Epithelial cell of proximal tubule (primary cell): ENCODE measurements around the gene LAT. TPM values are rescaled to one million over a fixed set of nuclear protein-coding genes. Genes with fewer than 3 reads are reported as not detected.

ENCODE experiments used
- DNase-seq: peaks from one replicate; pipeline ENCODE4 v3.0.0-alpha.2; 2011; ENCODE audit warnings: low read depth
- H3K4me3 ChIP-seq: 2 replicates; pipeline ENCODE4 v1.5.1; 2011; ENCODE audit warnings: low read depth, mild to moderate bottlenecking, low read length
- total RNA-seq: library from RNA; depleted of rRNA; stranded (reverse); fragments of >200 nt; gene quantifications from 2 replicates; pipeline ENCODE4 v1.2.3, GENCODE V29; 2015
- TF ChIP-seq, protein P1 (sequence below): conservative IDR thresholded peaks from 2 replicates; pipeline ENCODE4 v1.5.1; 2012; ENCODE audit warnings: low read depth, mild to moderate bottlenecking, low read length

The LAT gene
- total RNA-seq, 1 donor from 2014 or later, result 2.1 TPM

DNA sequence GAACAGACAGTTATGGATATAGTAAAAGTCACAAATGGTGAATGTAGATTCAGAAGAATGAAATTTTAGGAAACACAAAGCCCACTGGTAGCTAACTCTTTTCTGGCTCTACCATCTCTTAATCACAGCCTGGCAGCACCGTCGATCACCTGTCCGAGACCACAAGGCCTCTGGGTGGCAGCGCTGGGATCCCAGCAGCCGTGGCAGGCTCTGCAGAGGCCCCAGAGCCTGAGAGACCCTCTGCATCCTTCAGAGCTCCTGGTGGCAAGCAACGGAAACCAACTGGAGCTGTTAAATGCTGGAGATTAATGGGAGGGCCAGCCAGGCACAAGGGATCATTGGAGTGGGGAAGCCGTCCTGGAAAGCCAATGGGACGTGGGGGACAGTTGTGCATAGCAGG is 26.3 kb downstream of the LAT start:
- TF ChIP-seq, protein P1, sequence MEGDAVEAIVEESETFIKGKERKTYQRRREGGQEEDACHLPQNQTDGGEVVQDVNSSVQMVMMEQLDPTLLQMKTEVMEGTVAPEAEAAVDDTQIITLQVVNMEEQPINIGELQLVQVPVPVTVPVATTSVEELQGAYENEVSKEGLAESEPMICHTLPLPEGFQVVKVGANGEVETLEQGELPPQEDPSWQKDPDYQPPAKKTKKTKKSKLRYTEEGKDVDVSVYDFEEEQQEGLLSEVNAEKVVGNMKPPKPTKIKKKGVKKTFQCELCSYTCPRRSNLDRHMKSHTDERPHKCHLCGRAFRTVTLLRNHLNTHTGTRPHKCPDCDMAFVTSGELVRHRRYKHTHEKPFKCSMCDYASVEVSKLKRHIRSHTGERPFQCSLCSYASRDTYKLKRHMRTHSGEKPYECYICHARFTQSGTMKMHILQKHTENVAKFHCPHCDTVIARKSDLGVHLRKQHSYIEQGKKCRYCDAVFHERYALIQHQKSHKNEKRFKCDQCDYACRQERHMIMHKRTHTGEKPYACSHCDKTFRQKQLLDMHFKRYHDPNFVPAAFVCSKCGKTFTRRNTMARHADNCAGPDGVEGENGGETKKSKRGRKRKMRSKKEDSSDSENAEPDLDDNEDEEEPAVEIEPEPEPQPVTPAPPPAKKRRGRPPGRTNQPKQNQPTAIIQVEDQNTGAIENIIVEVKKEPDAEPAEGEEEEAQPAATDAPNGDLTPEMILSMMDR, result peak; percentile 22
- no peak overlapping the region for H3K4me3 ChIP-seq
- DNase-seq, result no peak

DNA sequence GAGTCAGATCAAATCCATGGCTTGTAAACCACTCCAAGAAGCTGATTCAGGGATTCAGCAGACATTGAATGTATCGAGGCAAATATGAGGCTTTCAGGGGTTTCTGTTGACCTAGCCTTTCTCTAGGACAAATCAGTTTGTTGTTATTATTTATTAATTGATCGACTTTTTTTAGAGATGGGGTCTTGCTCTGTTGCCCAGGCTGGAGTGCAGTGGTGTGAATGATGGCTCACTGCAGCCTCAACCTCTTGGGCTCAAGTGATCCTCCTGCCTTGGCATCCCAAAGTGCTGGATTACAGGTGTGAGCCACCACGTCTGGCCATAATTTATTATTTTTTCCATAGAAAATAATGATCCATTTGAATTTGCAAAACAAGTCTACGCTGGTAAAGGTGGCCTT is 27.0 kb downstream of the LAT start:
- H3K4me3 ChIP-seq, result no peak overlapping the region
- DNase-seq, result no peak
- TF ChIP-seq, protein P1, result no peak

DNA sequence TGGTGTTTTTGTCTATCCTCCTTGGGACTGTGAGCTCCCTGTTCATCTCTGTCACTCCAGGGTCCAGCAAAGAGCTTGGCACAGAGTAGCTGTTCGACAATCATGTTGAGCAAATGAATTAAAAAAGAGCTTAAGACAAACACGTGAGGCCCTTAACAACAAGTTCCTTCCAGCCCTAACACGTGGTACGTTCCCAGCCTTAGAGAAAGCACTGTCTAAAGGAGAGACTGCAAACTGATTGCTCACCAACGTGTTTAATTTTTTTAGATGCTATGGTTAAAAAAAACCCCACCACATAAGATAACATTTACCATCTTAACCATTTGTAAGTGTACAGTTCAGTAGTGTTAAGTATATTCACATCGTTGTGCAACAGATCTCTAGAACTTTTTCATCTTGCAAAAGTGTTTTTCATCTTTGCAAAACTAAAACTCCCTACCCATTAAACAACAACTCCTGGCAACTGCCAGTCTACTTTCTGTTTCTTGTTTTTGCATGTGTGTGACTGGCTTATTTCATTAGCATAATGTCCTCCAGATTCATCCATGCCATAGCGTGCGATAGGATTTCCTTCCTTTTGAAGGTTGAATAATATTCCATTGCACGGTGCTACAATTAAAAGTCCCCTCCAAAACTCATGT is 28.2 kb downstream of the LAT start:
- no peak for DNase-seq
- TF ChIP-seq, protein P1, result no peak
- H3K4me3 ChIP-seq, result no peak overlapping the region

DNA sequence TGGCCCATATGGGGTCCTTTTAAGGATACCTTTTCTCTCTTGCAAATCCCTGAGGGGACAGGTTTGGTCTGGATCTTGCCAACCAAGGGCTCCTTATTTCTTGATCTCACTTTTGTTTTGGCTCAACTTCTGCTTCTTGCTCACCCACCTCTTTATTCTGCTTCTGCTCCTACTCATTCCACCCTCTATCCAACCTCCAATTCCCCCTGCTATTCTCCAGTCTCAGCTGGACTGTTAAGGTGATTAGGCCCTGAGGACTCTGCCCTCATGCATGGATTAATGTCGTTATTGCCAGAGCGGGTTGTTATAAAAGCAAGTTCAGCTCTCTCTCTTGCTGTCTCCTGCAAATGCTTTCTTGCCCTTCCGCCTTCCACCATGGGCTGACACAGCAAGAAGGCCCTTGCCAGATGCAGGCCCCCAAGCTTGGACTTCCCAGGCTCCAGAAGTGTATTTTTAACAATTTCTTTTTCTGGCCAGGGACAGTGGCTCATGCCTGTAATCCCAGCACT is 29.8 kb downstream of the LAT start:
- H3K4me3 ChIP-seq, result no peak overlapping the region
- TF ChIP-seq, protein P1, result no peak
- DNase-seq, result no peak

DNA sequence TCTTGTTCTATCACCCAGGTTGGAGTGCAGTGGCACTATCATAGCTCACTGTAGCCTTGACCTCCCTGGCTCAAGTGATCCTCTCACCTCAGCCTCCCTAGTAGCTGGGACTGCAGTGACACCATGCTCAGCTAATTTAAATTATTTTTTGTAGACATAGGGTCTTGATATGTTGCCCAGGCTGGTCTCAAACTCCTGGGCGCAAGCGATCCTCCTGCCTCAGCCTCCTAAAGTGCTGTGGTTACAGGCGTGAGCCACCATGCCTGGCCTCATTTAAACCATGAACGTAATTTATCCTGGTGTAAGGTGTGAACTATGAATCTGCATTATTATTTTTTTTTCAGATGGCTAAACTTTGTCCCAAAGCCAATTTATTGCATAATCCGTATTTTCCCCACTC is 37.3 kb downstream of the LAT start:
- DNase-seq, result no peak
- H3K4me3 ChIP-seq, result no peak overlapping the region
- TF ChIP-seq, protein P1, result no peak

DNA sequence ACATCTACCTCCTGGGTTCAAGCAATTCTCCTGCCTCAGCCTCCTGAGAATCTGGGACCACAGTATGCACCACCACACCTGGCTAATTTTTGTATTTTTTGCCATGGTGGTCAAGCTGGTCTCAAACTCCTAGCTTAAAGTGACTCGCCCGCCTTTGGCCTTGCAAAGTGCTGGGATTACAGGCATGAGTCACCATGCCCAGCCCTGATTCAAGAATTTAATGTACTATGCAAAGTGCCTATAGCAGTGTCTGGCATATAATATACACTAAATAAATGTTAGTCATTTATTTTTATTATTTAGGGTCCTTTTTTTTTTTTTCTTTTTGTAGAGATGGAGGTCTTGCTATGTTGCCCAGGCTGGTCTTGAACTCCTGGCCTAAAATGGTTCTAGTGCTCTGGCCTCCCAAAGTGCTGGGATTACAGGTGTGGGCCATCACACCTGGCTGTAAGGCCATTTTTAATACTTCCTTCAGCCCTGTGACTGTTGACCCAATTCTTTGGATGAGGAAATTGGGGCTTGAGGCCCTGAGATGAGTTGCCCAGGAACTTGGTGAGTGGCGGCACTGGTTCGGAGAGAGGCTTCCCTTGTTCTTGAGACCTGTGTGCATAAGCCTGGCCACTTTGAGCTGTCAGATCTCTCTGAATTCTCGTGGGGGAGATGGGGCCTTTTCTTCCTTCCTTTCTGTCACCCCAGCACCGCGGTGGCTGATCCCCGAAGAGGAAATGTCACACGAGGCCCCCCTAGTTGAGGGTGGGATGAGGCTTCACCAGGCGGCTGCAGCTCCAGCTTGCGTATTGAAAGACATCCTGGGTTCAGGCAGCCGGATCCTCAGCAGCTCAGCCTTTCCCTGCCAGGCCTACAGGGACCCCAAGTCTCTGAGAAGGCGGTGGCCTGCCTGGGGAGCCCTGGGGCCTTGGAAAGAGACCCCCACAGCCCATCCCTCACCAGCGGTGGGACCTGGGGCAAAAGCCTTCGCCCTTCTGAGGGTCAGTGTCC is 38.7 kb downstream of the LAT start:
- TF ChIP-seq, protein P1, result no peak
- no peak for DNase-seq
- no peak overlapping the region for H3K4me3 ChIP-seq
